Measurements from ENCODE around the gene MRPL20.
"Not testable (repeated sequence)": the region's sequence is repeated elsewhere in the genome, so short reads cannot be mapped to it uniquely, and the experiment has no call there.

DNA sequence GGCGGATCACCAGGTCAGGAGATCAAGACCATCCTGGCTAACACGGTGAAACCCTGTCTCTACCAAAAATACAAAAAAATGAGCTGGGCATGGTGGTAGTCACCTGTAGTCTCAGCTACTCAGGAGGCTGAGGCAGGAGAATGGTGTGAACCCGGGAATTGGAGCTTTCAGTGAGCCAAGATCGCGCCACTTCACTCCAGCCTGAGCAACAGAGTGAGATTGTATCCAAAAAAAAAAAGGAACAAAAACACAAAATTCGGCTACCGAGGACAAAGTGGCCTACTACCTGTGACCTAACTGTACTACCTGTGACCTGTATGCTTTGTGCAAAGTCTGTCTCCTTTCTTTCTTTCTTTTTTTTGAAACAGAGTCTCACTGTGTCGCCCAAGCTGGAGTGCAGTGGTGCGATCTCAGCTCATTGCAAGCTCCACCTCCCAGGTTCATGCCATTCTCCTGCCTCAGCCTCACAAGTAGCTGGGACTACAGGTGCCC lies 4.1 kb downstream of the MRPL20 start:
- not testable (repeated sequence) for TF ChIP-seq FOXM1 (IDR thresholded peaks at IDR 0.05; ENCODE audit: borderline replicate concordance); ZNF384 (IDR thresholded peaks at IDR 0.05); TARDBP (IDR thresholded peaks at IDR 0.05); SP1 (IDR thresholded peaks at IDR 0.05); FOXA1 (IDR thresholded peaks at IDR 0.05); BHLHE40 (IDR thresholded peaks at IDR 0.05; ENCODE audit: borderline replicate concordance); LEF1 (IDR thresholded peaks at IDR 0.05; ENCODE audit: borderline replicate concordance); SUZ12 (IDR thresholded peaks at IDR 0.05); FOXK2 (IDR thresholded peaks at IDR 0.05); HDGF (IDR thresholded peaks at IDR 0.05; ENCODE audit: borderline replicate concordance); ARNT (IDR thresholded peaks at IDR 0.05); CTBP1 (IDR thresholded peaks at IDR 0.05; ENCODE audit: borderline replicate concordance); L3MBTL2 (conservative IDR thresholded peaks at IDR 0.05)
- TF ChIP-seq, protein P1, sequence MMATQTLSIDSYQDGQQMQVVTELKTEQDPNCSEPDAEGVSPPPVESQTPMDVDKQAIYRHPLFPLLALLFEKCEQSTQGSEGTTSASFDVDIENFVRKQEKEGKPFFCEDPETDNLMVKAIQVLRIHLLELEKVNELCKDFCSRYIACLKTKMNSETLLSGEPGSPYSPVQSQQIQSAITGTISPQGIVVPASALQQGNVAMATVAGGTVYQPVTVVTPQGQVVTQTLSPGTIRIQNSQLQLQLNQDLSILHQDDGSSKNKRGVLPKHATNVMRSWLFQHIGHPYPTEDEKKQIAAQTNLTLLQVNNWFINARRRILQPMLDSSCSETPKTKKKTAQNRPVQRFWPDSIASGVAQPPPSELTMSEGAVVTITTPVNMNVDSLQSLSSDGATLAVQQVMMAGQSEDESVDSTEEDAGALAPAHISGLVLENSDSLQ (IDR thresholded peaks at IDR 0.05): not testable (repeated sequence)
